Mucosa of rectum (tissue), 2 donors: Measurements from ENCODE around the gene SLC35G4.
"Not testable (repeated sequence)": the region's sequence is repeated elsewhere in the genome, so short reads cannot be mapped to it uniquely, and the experiment has no call there.

Experiments
- H3K27ac ChIP-seq, 2 donors: one replicate each; pipeline ENCODE4 v1.7.0; 2013; ENCODE audit warnings: inconsistent platforms in 2 of 2, low read depth in 2 of 2, low read length in 2 of 2
- H3K27me3 ChIP-seq, 2 donors: one replicate each; pipeline ENCODE4 v1.7.0; 2013; ENCODE audit warnings: low read length in 2 of 2; ENCODE audit not compliant: control insufficient read depth in 2 of 2, insufficient read depth in 2 of 2
- H3K36me3 ChIP-seq, 2 donors: one replicate each; pipeline ENCODE4 v1.7.0; 2013; ENCODE audit warnings: low read length in 2 of 2; ENCODE audit not compliant: control insufficient read depth in 2 of 2, insufficient read depth in 2 of 2
- H3K4me1 ChIP-seq, 2 donors: one replicate each; pipeline ENCODE4 v1.7.0; 2013; ENCODE audit warnings: low read length in 2 of 2, mild to moderate bottlenecking in 1 of 2; ENCODE audit not compliant: control insufficient read depth in 2 of 2, insufficient read depth in 2 of 2
- H3K4me3 ChIP-seq, 2 donors: one replicate each; pipeline ENCODE4 v1.7.0; 2013; ENCODE audit warnings: low read length in 2 of 2
- H3K9ac ChIP-seq, 2 donors: one replicate each; pipeline ENCODE4 v1.7.0; 2013; ENCODE audit warnings: low read length in 2 of 2, low read depth in 1 of 2, mild to moderate bottlenecking in 1 of 2
- H3K9me3 ChIP-seq, 2 donors: one replicate each; pipeline ENCODE4 v1.7.0; 2013; ENCODE audit warnings: low read length in 2 of 2; ENCODE audit not compliant: control insufficient read depth in 2 of 2
- donor health status: healthy.
- donor health status: Normal muscosa, but diverticular disease.

SLC35G4 gene

DNA sequence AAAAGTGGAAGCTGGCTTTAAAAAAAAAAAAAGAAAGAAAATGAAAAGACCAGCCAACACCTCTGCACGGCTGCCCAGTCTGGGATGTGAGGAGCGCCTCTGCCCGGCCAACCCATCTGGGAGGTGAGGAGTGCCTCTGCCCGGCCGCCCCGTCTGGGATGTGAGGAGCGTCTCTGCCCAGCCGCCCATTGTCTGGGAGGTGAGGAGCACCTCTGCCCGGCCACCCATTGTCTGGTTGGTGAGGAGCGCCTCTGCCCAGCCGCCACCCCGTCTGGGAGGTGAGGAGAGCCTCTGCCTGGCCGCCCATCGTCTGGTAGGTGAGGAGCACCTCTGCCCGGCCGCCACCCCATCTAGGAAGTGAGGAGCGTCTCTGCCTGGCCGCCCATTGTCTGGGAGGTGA, 3.7 kb downstream of the SLC35G4 start:
- not testable (repeated sequence) for H3K27ac ChIP-seq, H3K9me3 ChIP-seq, H3K36me3 ChIP-seq, H3K4me3 ChIP-seq, H3K9ac ChIP-seq, H3K4me1 ChIP-seq, H3K27me3 ChIP-seq

DNA sequence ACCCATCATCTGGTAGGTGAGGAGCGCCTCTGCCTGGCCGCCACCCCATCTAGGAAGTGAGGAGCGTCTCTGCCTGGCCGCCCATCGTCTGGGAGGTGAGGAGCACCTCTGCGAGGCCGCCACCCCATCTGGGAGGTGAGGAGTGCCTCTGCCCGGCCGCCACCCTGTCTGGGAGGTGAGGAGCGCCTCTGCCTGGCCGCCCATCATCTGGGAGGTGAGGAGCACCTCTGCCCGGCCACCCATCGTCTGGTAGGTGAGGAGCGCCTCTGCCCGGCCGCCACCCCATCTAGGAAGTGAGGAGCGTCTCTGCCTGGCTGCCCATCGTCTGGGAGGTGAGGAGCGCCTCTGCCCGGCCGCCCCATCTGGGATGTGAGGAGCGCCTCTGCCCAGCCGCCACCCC, 4.2 kb downstream of the SLC35G4 start:
- H3K27ac ChIP-seq, H3K4me3 ChIP-seq, H3K27me3 ChIP-seq, H3K36me3 ChIP-seq, H3K4me1 ChIP-seq, H3K9ac ChIP-seq, H3K9me3 ChIP-seq: not testable (repeated sequence)

DNA sequence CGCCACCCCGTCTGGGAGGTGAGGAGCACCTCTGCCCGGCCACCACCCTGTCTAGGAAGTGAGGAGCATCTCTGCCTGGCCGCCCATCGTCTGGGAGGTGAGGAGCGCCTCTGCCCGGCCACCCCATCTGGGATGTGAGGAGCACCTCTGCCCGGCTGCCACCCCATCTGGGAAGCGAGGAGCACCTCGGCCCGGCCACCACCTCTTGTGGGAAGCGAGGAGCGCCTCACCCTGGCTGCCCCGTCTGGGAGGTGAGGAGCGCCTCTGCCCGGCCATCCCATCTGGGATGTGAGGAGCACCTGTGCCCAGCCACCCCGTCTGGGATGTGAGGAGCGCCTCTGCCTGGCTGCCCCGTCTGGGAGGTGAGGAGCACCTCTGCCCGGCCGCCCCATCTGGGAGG, 4.6 kb downstream of the SLC35G4 start:
- not testable (repeated sequence) for H3K9ac ChIP-seq, H3K9me3 ChIP-seq, H3K4me1 ChIP-seq, H3K27me3 ChIP-seq, H3K36me3 ChIP-seq, H3K27ac ChIP-seq, H3K4me3 ChIP-seq

DNA sequence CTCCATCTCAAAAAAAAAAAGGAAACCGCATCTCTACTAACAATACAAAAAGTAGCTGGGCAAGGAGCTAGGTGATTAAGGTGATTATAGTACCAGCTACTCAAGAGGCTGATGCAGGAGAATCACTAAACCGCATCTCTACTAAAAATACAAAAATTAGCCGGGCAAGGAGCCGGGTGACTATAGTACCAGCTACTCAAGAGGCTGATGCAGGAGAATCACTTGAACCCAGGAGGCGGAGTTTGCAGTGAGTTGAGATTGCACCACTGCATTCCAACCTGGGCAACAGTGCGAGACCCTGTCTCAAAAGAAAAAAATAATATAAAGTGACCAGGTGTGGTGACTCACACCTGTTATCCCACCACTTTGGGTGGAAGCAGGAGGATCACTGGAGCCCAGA, 5.6 kb downstream of the SLC35G4 start:
- H3K27me3 ChIP-seq, H3K27ac ChIP-seq, H3K4me3 ChIP-seq, H3K36me3 ChIP-seq, H3K9me3 ChIP-seq, H3K9ac ChIP-seq, H3K4me1 ChIP-seq: not testable (repeated sequence)

DNA sequence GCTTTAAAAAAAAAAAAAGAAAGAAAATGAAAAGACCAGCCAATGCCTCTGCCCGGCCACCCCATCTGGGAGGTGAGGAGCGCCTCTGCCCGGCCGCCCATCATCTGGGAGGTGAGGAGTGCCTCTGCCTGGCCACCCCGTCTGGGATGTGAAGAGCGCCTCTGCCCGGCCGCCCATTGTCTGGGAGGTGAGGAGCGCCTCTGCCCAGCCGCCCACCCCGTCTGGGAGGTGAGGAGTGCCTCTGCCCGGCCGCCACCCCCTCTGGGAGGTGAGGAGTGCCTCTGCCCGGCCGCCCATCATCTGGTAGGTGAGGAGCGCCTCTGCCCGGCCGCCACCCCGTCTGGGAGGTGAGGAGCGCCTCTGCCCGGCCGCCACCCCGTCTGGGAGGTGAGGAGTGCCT, 37.9 kb downstream of the SLC35G4 start:
- not testable (repeated sequence) for H3K4me1 ChIP-seq, H3K27ac ChIP-seq, H3K9ac ChIP-seq, H3K9me3 ChIP-seq, H3K4me3 ChIP-seq, H3K27me3 ChIP-seq, H3K36me3 ChIP-seq

DNA sequence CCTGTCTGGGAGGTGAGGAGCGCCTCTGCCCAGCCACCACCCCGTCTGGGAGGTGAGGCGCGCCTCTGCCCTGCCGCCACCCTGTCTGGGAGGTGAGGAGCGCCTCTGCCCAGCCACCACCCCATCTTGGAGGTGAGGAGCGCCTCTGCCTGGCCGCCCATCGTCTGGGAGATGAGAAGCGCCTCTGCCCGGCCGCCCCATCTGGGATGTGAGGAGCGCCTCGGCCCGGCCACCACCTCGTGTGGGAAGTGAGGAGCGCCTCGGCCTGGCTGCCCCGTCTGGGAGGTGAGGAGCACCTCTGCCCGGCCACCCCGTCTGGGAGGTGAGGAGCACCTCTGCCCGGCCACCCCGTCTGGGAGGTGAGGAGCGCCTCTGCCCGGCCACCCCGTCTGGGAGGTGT, 38.4 kb downstream of the SLC35G4 start:
- not testable (repeated sequence) for H3K4me3 ChIP-seq, H3K9me3 ChIP-seq, H3K9ac ChIP-seq, H3K4me1 ChIP-seq, H3K27ac ChIP-seq, H3K36me3 ChIP-seq, H3K27me3 ChIP-seq

DNA sequence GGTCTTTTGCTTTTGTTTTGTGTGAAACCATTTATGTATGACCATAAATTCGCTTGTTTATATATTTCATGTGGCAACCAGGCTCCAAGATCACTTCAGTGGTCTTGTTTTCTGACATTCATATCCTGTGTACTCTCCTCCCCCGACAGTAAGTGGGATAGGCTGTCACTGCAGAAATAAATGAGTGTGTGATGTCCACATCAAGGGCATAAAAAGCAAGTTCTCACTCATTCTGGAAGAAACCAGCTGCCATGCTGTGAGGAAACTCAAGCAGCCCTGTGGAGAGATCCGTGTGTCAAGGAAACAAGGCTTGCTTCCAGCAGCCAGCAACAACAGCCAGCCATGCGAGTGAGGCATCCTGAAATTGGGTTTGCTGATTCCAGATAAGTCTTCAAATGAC, 40.4 kb downstream of the SLC35G4 start:
- H3K9me3 ChIP-seq, result no peaks in the 10 kb centered on the region
- no peak overlapping the region for H3K27ac ChIP-seq
- no peaks in the 10 kb centered on the region for H3K4me1 ChIP-seq
- H3K36me3 ChIP-seq, result no peaks in the 10 kb centered on the region
- no peak overlapping the region for H3K9ac ChIP-seq
- H3K27me3 ChIP-seq, result peaks cover 0 to 2% of the 10 kb centered on the region in 2 donors
- H3K4me3 ChIP-seq, result no peak overlapping the region

DNA sequence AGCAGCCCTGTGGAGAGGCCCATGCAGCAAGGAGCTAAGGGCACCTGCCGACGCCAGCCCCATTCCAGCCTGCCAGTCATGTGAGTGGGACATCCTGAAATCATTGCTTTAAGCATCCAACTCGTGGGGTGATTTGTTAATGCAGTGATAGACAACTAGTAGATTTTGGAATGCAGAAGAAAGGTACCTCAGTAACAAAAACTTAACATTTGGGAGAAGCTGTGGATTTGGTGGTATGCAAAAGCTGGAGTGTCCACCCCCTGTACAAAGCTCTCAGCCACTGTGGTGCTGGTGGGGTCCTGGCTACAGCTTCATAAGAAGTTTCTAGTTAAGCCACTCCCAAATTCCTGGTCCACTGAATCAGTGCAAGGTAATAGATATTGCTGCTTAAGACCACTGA, 42.5 kb downstream of the SLC35G4 start:
- Histone ChIP-seq H3K4me1 (no peaks in the 10 kb centered on the region), H3K9ac (no peak overlapping the region), H3K36me3 (no peaks in the 10 kb centered on the region), H3K27ac (no peak overlapping the region), H3K4me3 (no peak overlapping the region), H3K27me3 (peaks cover 4 to 6% of the 10 kb centered on the region in 2 donors), H3K9me3 (no peaks in the 10 kb centered on the region)

DNA sequence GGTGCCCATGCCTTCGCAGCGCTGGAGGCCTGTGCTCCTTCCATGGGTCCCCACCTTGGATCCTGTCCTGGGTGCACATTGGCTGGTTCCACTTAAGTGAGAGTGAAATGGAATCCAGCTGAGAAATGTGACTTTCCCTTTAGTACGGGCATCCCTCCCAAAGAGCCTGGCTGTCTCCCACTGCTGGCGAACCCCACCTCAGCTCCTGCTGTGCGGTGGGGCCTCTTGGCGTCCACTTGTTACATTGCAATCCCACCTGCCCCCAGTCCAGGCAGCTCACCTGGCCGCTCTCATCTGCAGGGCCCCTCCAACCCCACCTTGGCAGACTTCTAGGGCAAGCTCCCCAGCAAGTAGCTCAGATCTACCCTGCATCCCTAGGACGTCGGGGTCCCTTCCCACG, 44.1 kb downstream of the SLC35G4 start:
- H3K4me1 ChIP-seq, result no peaks in the 10 kb centered on the region
- peaks cover 4 to 6% of the 10 kb centered on the region in 2 donors for H3K27me3 ChIP-seq
- H3K36me3 ChIP-seq, result no peaks in the 10 kb centered on the region
- no peaks in the 10 kb centered on the region for H3K9me3 ChIP-seq
- H3K27ac ChIP-seq, result no peak overlapping the region
- no peak overlapping the region for H3K4me3 ChIP-seq
- H3K9ac ChIP-seq, result no peak overlapping the region

DNA sequence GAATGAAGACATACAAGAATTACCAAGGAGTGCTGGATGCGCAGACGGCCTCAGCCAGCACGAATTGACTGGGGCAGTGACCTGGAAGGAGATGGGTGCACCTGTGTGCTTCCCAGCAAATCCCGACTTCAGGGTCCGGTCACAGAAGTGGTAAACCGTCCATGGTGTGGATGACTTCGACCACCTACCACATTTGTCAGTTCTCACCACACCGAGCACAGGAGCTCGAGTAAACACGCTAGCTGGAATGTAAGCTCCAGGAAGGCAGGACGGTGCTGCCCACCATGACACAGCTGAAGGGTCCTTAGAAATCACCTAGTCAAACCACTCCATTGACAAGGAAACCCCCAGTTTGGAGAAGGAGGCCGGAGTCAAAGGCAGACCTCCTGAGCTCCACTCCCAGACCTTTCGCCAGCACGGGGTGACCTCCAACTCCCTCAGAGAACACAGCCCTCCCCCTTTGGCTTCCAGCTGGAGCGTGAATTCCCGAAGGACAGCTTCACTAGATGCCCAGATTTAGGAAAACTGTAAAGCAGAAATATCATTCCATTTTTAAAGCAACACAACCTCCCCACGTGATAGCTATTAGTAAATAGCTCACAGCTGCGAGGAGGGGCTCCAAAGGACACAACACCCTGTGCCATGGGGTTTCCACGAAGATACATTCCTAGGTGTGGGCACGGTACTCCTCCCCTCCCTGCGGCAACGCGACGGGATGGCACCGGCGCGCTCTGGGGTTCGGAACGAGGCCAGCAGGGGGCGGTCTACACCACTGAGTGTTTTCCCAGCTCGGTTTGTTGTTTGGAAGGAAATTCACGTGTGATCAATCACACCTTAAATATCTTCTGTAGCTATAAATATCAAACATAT, 45.6 kb downstream of the SLC35G4 start:
- H3K27me3 ChIP-seq, result peaks cover 4 to 6% of the 10 kb centered on the region in 2 donors

DNA sequence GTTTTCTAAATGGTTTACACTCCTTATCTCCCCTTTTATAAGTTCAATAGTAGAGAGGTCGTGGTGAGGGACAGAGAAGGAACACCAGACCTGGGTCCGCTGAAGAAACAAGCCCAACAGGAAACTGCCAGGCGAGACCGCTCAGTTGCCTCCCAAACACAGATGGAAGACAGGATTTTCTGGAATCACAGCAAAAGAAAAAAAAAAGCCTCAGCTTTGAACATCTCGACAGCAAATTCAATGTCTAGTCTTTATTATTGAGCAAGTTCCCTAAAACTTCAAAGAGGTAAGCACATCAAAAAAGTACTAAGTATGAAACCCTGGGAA, 46.2 kb downstream of the SLC35G4 start:
- Histone ChIP-seq H3K4me1 (no peaks in the 10 kb centered on the region), H3K36me3 (no peaks in the 10 kb centered on the region), H3K27me3 (peaks cover 4 to 6% of the 10 kb centered on the region in 2 donors), H3K9ac (no peak overlapping the region), H3K4me3 (no peak overlapping the region), H3K9me3 (no peaks in the 10 kb centered on the region), H3K27ac (no peak overlapping the region)

More for the DNA sequence above, 45.6 kb downstream of the SLC35G4 start:
- Histone ChIP-seq H3K9me3 (no peaks in the 10 kb centered on the region), H3K4me1 (no peaks in the 10 kb centered on the region), H3K4me3 (no peak overlapping the region), H3K9ac (no peak overlapping the region), H3K36me3 (no peaks in the 10 kb centered on the region), H3K27ac (no peak overlapping the region)
